ENCODE data around the gene ARAF. TPM values are rescaled to one million over a fixed set of nuclear protein-coding genes. Genes with fewer than 3 reads are reported as not detected.

Gene ARAF
- polyA plus RNA-seq, 4 donors = 43.0 to 92.1 (median 68.6) TPM

- FAIRE-seq (no peak), DNase-seq (no peak)
- Histone ChIP-seq H3K4me3 (ENCODE audit: low read depth in 1 of 3, low read length in 3 of 3) (no peak overlapping the region), H3K4me1 (ENCODE audit: control insufficient read depth in 3 of 3, insufficient read depth in 2 of 3, low read depth in 1 of 3, low read length in 2 of 3) (peaks cover 0 to 7% (median 0%) of the 10 kb centered on the region in 3 donors), H3K27ac (ENCODE audit: low read depth in 1 of 3, low read length in 2 of 3) (no peak overlapping the region), H3K9me3 (ENCODE audit: control insufficient read depth in 2 of 2, insufficient read depth in 1 of 2, low read depth in 1 of 2, low read length in 1 of 2) (no peaks in the 10 kb centered on the region), H3K27me3 (ENCODE audit: control insufficient read depth in 3 of 3, insufficient read depth in 3 of 3, low read length in 3 of 3) (no peaks in the 10 kb centered on the region), H3K36me3 (ENCODE audit: control insufficient read depth in 3 of 3, insufficient read depth in 2 of 3, low read depth in 1 of 3, low read length in 3 of 3) (peaks cover 0 to 11% (median 0%) of the 10 kb centered on the region in 3 donors)
- 88 to 94% (median 93%) methylated on average over 20 of the region's 20 CpGs for WGBS, 3 donors
Measured at GRCh38 chrX:47576021-47576898, 15.3 kb downstream of the ARAF start.

- Histone ChIP-seq H3K4me3 (ENCODE audit: low read depth in 1 of 3, low read length in 3 of 3) (no peak overlapping the region), H3K4me1 (ENCODE audit: control insufficient read depth in 3 of 3, insufficient read depth in 2 of 3, low read depth in 1 of 3, low read length in 2 of 3) (peaks cover 0 to 12% (median 0%) of the 10 kb centered on the region in 3 donors), H3K9me3 (ENCODE audit: control insufficient read depth in 2 of 2, insufficient read depth in 1 of 2, low read depth in 1 of 2, low read length in 1 of 2) (no peaks in the 10 kb centered on the region), H3K36me3 (ENCODE audit: control insufficient read depth in 3 of 3, insufficient read depth in 2 of 3, low read depth in 1 of 3, low read length in 3 of 3) (peaks cover 0 to under 1% (median 0%) of the 10 kb centered on the region in 3 donors), H3K27me3 (ENCODE audit: control insufficient read depth in 3 of 3, insufficient read depth in 3 of 3, low read length in 3 of 3) (no peaks in the 10 kb centered on the region), H3K27ac (ENCODE audit: low read depth in 1 of 3, low read length in 2 of 3) (no peak overlapping the region)
- 63 to 74% (median 70%) methylated on average over 9 of the region's 9 CpGs for WGBS, 3 donors
- FAIRE-seq = no peak
- no peak for DNase-seq
Measured at GRCh38 chrX:47577424-47577823, 16.4 kb downstream of the ARAF start.

GRCh38 chrX:47577901-47578300, 16.9 kb downstream of the ARAF start:
- Histone ChIP-seq H3K9me3 (ENCODE audit: control insufficient read depth in 2 of 2, insufficient read depth in 1 of 2, low read depth in 1 of 2, low read length in 1 of 2) (no peaks in the 10 kb centered on the region), H3K27ac (ENCODE audit: low read depth in 1 of 3, low read length in 2 of 3) (no peak overlapping the region), H3K27me3 (ENCODE audit: control insufficient read depth in 3 of 3, insufficient read depth in 3 of 3, low read length in 3 of 3) (no peaks in the 10 kb centered on the region), H3K4me1 (ENCODE audit: control insufficient read depth in 3 of 3, insufficient read depth in 2 of 3, low read depth in 1 of 3, low read length in 2 of 3) (peaks cover 0 to 11% (median 0%) of the 10 kb centered on the region in 3 donors), H3K4me3 (ENCODE audit: low read depth in 1 of 3, low read length in 3 of 3) (no peak overlapping the region), H3K36me3 (ENCODE audit: control insufficient read depth in 3 of 3, insufficient read depth in 2 of 3, low read depth in 1 of 3, low read length in 3 of 3) (no peaks in the 10 kb centered on the region)
- no peak for FAIRE-seq
- no peak for DNase-seq
- 62 to 78% (median 74%) methylated on average over 3 of the region's 3 CpGs for WGBS, 3 donors

DNA sequence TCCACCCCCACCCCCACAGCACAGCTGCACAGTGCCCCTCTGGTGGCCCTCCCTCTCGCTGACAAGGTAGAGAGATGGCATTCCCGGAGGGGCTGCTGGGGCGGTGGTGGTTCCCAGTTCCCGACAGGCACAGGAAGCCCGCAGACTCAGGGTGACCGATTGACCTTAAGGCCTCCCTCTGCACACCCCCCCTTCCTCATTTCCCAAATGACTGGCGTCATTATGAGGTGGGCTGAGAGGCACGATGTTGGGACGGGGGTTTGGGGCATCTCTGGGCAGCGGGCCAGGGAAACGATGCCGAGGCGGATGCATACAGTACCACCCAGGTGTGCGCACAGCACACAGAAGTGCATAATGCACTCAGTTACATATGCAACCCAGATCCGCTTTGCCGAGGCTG, 17.7 kb downstream of the ARAF start:
- peaks cover 0 to 9% (median 0%) of the 10 kb centered on the region in 3 donors for H3K4me1 ChIP-seq (ENCODE audit: control insufficient read depth in 3 of 3, insufficient read depth in 2 of 3, low read depth in 1 of 3, low read length in 2 of 3)
- 47 to 72% (median 65%) methylated on average over 11 to 16 of the region's 16 CpGs for WGBS, 3 donors
- FAIRE-seq = no peak
- H3K4me3 ChIP-seq (ENCODE audit: low read depth in 1 of 3, low read length in 3 of 3) = no peak overlapping the region
- no peaks in the 10 kb centered on the region for H3K27me3 ChIP-seq (ENCODE audit: control insufficient read depth in 3 of 3, insufficient read depth in 3 of 3, low read length in 3 of 3)
- no peak for DNase-seq
- H3K9me3 ChIP-seq (ENCODE audit: control insufficient read depth in 2 of 2, insufficient read depth in 1 of 2, low read depth in 1 of 2, low read length in 1 of 2) = no peaks in the 10 kb centered on the region
- no peaks in the 10 kb centered on the region for H3K36me3 ChIP-seq (ENCODE audit: control insufficient read depth in 3 of 3, insufficient read depth in 2 of 3, low read depth in 1 of 3, low read length in 3 of 3)
- H3K27ac ChIP-seq (ENCODE audit: low read depth in 1 of 3, low read length in 2 of 3) = no peak overlapping the region

GRCh38 chrX:47579537-47579936, 18.5 kb downstream of the ARAF start:
- H3K27ac ChIP-seq (ENCODE audit: low read depth in 1 of 3, low read length in 2 of 3) = peak overlapping the region in 1 of 3 donors; percentile 60
- no peaks in the 10 kb centered on the region for H3K9me3 ChIP-seq (ENCODE audit: control insufficient read depth in 2 of 2, insufficient read depth in 1 of 2, low read depth in 1 of 2, low read length in 1 of 2)
- WGBS, 3 donors = 46 to 61% (median 54%) methylated on average over 9 of the region's 9 CpGs
- FAIRE-seq (no peak), DNase-seq (no peak)
- H3K36me3 ChIP-seq (ENCODE audit: control insufficient read depth in 3 of 3, insufficient read depth in 2 of 3, low read depth in 1 of 3, low read length in 3 of 3) = no peaks in the 10 kb centered on the region
- H3K4me3 ChIP-seq (ENCODE audit: low read depth in 1 of 3, low read length in 3 of 3) = no peak overlapping the region
- no peaks in the 10 kb centered on the region for H3K27me3 ChIP-seq (ENCODE audit: control insufficient read depth in 3 of 3, insufficient read depth in 3 of 3, low read length in 3 of 3)
- peaks cover 0 to 9% (median 0%) of the 10 kb centered on the region in 3 donors for H3K4me1 ChIP-seq (ENCODE audit: control insufficient read depth in 3 of 3, insufficient read depth in 2 of 3, low read depth in 1 of 3, low read length in 2 of 3)

GRCh38 chrX:47581731-47582647, 21.0 kb downstream of the ARAF start, which contains the start of gene TIMP1:
Gene TIMP1, plus strand, starts transcription at chrX:47582436. Its CDS starts 980 bp downstream, at chrX:47583416.
- 6 to 37% (median 28%) methylated on average over 7 to 28 of the region's 28 CpGs for WGBS, 3 donors
- Histone ChIP-seq H3K27me3 (ENCODE audit: control insufficient read depth in 3 of 3, insufficient read depth in 3 of 3, low read length in 3 of 3) (no peaks in the 10 kb centered on the region), H3K4me3 (ENCODE audit: low read depth in 1 of 3, low read length in 3 of 3) (peak within 1 kb of the TSS in 2 of 3 donors; percentile 41 to 57), H3K36me3 (ENCODE audit: control insufficient read depth in 3 of 3, insufficient read depth in 2 of 3, low read depth in 1 of 3, low read length in 3 of 3) (peaks cover 0 to 9% (median 0%) of the 10 kb centered on the region in 3 donors), H3K9me3 (ENCODE audit: control insufficient read depth in 2 of 2, insufficient read depth in 1 of 2, low read depth in 1 of 2, low read length in 1 of 2) (no peaks in the 10 kb centered on the region), H3K4me1 (ENCODE audit: control insufficient read depth in 3 of 3, insufficient read depth in 2 of 3, low read depth in 1 of 3, low read length in 2 of 3) (peaks cover 0 to 4% (median 0%) of the 10 kb centered on the region in 3 donors), H3K27ac (ENCODE audit: low read depth in 1 of 3, low read length in 2 of 3) (peak within 1 kb of the TSS in 2 of 3 donors; percentile 45 to 89)
- FAIRE-seq = no peak
- DNase-seq = peak; percentile 44 to 79

DNA sequence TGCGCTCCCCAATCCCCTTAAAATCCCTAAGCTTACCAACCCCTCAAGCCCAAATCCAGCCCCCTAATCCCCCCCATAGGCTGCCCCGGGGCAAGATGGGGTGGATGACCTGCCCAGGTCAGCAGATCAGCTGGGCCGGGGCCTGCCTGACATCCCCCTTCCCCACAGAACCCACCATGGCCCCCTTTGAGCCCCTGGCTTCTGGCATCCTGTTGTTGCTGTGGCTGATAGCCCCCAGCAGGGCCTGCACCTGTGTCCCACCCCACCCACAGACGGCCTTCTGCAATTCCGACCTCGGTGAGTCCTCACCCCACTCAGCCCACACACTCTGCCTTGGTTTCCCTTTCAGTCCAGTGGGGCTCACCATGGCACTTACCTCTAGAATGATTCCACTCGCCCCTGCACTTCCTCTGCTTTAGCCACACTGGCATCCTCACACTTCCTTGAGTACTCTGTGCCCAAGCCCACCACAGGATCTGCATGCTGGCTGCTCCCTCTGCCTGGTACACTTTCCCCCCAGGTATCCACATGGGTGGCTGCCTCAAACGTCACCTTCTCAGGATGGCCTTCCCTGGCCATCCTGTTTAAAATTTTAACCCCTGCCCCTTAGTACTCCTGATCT, 22.3 kb downstream of the ARAF start:
- peak overlapping the region in 1 of 3 donors; percentile 58 for H3K27ac ChIP-seq (ENCODE audit: low read depth in 1 of 3, low read length in 2 of 3)
- H3K9me3 ChIP-seq (ENCODE audit: control insufficient read depth in 2 of 2, insufficient read depth in 1 of 2, low read depth in 1 of 2, low read length in 1 of 2) = no peaks in the 10 kb centered on the region
- 51 to 82% (median 55%) methylated on average over 7 to 8 of the region's 8 CpGs for WGBS, 3 donors
- FAIRE-seq (no peak), DNase-seq (no peak)
- peaks cover 0 to 4% (median 0%) of the 10 kb centered on the region in 3 donors for H3K4me1 ChIP-seq (ENCODE audit: control insufficient read depth in 3 of 3, insufficient read depth in 2 of 3, low read depth in 1 of 3, low read length in 2 of 3)
- H3K27me3 ChIP-seq (ENCODE audit: control insufficient read depth in 3 of 3, insufficient read depth in 3 of 3, low read length in 3 of 3) = no peaks in the 10 kb centered on the region
- H3K36me3 ChIP-seq (ENCODE audit: control insufficient read depth in 3 of 3, insufficient read depth in 2 of 3, low read depth in 1 of 3, low read length in 3 of 3) = peaks cover 0 to 9% (median 0%) of the 10 kb centered on the region in 3 donors
- no peak overlapping the region for H3K4me3 ChIP-seq (ENCODE audit: low read depth in 1 of 3, low read length in 3 of 3)

DNA sequence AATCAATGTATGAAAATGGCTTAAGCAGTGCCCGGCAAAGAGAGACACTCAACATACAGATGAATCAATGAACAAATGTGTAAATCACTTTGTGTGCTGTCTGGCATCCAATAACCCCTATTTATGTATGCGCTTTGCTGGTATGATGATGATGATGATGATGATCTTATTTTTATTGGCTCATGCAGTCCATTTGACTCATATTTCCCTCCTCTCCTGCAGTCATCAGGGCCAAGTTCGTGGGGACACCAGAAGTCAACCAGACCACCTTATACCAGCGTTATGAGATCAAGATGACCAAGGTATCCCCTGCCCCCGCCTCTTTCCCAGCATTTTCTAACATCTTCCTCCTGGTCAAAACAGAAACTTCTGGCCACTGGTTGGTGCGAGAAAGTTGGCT, 23.7 kb downstream of the ARAF start:
- Histone ChIP-seq H3K4me3 (ENCODE audit: low read depth in 1 of 3, low read length in 3 of 3) (no peak overlapping the region), H3K27me3 (ENCODE audit: control insufficient read depth in 3 of 3, insufficient read depth in 3 of 3, low read length in 3 of 3) (no peaks in the 10 kb centered on the region), H3K4me1 (ENCODE audit: control insufficient read depth in 3 of 3, insufficient read depth in 2 of 3, low read depth in 1 of 3, low read length in 2 of 3) (peaks cover 0 to 4% (median 0%) of the 10 kb centered on the region in 3 donors), H3K36me3 (ENCODE audit: control insufficient read depth in 3 of 3, insufficient read depth in 2 of 3, low read depth in 1 of 3, low read length in 3 of 3) (peaks cover 0 to 9% (median 0%) of the 10 kb centered on the region in 3 donors), H3K9me3 (ENCODE audit: control insufficient read depth in 2 of 2, insufficient read depth in 1 of 2, low read depth in 1 of 2, low read length in 1 of 2) (no peaks in the 10 kb centered on the region), H3K27ac (ENCODE audit: low read depth in 1 of 3, low read length in 2 of 3) (no peak overlapping the region)
- 73 to 88% (median 86%) methylated on average over 6 of the region's 6 CpGs for WGBS, 3 donors
- FAIRE-seq (no peak), DNase-seq (no peak)

Data from small intestine (tissue), 7 donors.